ENCODE results near the gene MINDY2.
"Not testable (repeated sequence)": the region's sequence is repeated elsewhere in the genome, so short reads cannot be mapped to it uniquely, and the experiment has no call there.

MINDY2 gene

GRCh38 chr15:58864602-58865424 lies 93.7 kb downstream of the MINDY2 start:
- no peaks in the 10 kb centered on the region for H3K27me3 ChIP-seq (ENCODE audit: low read depth)
- no peaks in the 10 kb centered on the region for H3K9me3 ChIP-seq
- DNase-seq (ENCODE audit: low spot score in 2 of 2): no peak
- in situ Hi-C loops (cut with MboI; ENCODE audit: low sequenced_read_pairs): no loop called here
- no peak overlapping the region for H3K4me3 ChIP-seq
- no peaks in the 10 kb centered on the region for H3K36me3 ChIP-seq (replicated peaks)
- H3K4me1 ChIP-seq: no peaks in the 10 kb centered on the region

GRCh38 chr15:58865425-58865880 lies 94.4 kb downstream of the MINDY2 start:
- Histone ChIP-seq H3K4me3 (no peak overlapping the region), H3K27me3 (ENCODE audit: low read depth) (no peaks in the 10 kb centered on the region), H3K9me3 (no peaks in the 10 kb centered on the region), H3K36me3 (replicated peaks) (no peaks in the 10 kb centered on the region), H3K4me1 (no peaks in the 10 kb centered on the region)
- in situ Hi-C loops (cut with MboI; ENCODE audit: low sequenced_read_pairs): no loop called here
- no peak for DNase-seq (ENCODE audit: low spot score in 2 of 2)

DNA sequence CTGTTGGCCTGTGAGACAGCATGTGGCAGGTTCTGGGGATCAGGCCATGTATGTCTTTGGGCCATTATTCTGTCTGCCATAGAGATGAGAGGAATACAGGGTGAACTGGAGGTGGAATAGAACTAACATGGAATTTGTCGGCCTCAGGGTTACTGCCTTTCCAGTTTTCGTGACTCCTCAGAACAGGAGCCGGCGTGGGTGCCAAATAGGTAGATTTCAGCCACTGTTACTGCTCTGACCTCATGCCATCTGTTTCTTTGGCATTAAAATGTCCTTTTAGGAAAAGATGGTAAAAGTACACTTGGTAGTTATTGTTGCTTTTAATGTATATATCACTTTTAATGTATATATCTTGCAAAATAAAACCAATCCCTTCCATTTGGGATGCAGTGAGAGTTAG lies 96.8 kb downstream of the MINDY2 start:
- Histone ChIP-seq H3K9me3 (no peaks in the 10 kb centered on the region), H3K4me1 (no peaks in the 10 kb centered on the region), H3K4me3 (no peak overlapping the region), H3K36me3 (replicated peaks) (no peaks in the 10 kb centered on the region), H3K27me3 (ENCODE audit: low read depth) (no peaks in the 10 kb centered on the region)
- no peak for DNase-seq (ENCODE audit: low spot score in 2 of 2)
- in situ Hi-C loops (cut with MboI; ENCODE audit: low sequenced_read_pairs): no loop called here

GRCh38 chr15:58870451-58870850 lies 99.3 kb downstream of the MINDY2 start:
- no peak overlapping the region for H3K4me3 ChIP-seq
- H3K4me1 ChIP-seq: no peaks in the 10 kb centered on the region
- no peak for DNase-seq (ENCODE audit: low spot score in 2 of 2)
- in situ Hi-C loops (cut with MboI; ENCODE audit: low sequenced_read_pairs): no loop called here
- H3K36me3 ChIP-seq (replicated peaks): no peaks in the 10 kb centered on the region
- H3K27me3 ChIP-seq (ENCODE audit: low read depth): no peaks in the 10 kb centered on the region
- H3K9me3 ChIP-seq: no peaks in the 10 kb centered on the region

DNA sequence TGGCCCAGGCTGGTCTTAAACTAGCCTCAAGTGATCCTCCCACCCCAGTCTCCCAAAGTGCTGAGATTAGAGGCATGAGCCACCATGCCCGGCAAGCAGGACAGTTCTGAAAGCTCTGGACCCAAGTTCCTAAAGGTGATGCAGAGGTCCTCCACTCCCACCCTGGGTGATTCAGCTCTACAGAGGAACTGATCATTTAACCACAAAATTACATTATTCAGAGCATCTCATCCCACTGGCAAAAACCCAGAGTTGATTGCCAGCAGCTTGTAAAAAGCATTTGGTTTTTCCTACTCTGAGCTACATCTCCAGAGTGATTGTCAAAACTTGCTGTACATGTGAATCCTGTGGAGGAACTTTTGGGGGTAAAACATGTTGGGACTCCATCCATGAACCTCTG lies 102.2 kb downstream of the MINDY2 start:
- Histone ChIP-seq H3K4me3 (no peak overlapping the region), H3K27me3 (ENCODE audit: low read depth) (no peaks in the 10 kb centered on the region), H3K4me1 (no peaks in the 10 kb centered on the region), H3K36me3 (replicated peaks) (peaks cover 5% of the 10 kb centered on the region), H3K9me3 (no peaks in the 10 kb centered on the region)
- DNase-seq (ENCODE audit: low spot score in 2 of 2): no peak
- in situ Hi-C loops (cut with MboI; ENCODE audit: low sequenced_read_pairs): no loop called here

DNA sequence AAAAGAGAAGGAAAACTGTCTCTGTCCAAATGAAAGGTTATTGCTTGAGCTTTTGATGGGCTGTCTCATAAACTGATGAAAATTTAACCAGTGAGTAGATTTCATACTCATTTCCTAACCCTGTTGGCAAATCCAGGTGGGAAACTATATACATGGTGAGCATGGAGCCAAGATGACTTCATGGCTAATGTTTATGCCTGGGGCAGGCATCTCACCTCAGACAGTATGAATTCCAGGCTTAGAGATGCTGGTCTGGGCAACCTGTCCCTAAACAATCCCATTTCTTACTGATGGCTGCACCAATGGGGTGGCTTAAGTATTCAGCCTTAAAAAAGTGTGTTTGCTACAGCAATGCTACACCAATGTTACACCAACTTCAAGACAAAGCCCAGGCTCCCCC lies 104.2 kb downstream of the MINDY2 start:
- Histone ChIP-seq H3K36me3 (replicated peaks) (peaks cover 25% of the 10 kb centered on the region), H3K4me1 (no peaks in the 10 kb centered on the region), H3K9me3 (no peaks in the 10 kb centered on the region), H3K4me3 (no peak overlapping the region), H3K27me3 (ENCODE audit: low read depth) (no peaks in the 10 kb centered on the region)
- no peak for DNase-seq (ENCODE audit: low spot score in 2 of 2)
- in situ Hi-C loops (cut with MboI; ENCODE audit: low sequenced_read_pairs): no loop called here

DNA sequence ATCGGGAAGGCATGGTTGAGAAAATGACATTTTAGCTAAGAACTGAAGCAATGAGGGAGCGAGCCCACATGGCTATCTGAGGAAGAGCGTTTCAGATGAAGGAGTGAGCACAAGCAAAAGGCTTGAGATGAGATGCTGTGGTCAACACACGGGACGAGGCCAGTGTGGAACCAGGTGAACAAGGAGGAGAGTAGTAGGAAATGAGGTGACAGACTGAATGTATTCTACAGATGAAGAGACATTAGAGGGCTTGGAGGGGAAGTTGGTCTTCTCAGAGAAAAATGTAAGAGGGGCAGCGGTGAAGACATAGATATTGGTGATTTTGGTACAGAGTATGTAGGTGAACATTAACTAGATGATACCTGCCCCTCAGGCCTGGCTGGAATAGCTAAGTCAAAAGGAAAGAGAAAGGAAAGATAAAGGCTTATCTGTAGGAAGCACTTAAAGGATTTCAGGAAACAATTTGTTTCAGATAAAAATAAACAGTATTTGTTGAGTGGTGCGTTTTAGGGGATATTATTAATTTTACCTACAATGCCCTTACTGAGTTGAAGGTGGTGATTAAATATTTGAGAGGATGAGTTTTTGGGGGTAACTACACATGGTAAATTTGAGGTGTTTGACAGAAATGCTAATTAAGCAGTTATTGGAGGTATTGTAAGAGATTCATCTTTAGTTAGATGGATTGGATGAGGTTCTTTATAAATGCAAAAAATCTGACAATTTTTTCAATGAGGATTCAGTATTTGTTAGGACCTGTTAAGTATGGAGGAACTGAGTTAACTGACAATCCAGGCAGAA lies 105.4 kb downstream of the MINDY2 start:
- Histone ChIP-seq H3K4me1 (no peaks in the 10 kb centered on the region), H3K36me3 (replicated peaks) (peaks cover 35% of the 10 kb centered on the region)
- in situ Hi-C loops (cut with MboI; ENCODE audit: low sequenced_read_pairs): no loop called here

DNA sequence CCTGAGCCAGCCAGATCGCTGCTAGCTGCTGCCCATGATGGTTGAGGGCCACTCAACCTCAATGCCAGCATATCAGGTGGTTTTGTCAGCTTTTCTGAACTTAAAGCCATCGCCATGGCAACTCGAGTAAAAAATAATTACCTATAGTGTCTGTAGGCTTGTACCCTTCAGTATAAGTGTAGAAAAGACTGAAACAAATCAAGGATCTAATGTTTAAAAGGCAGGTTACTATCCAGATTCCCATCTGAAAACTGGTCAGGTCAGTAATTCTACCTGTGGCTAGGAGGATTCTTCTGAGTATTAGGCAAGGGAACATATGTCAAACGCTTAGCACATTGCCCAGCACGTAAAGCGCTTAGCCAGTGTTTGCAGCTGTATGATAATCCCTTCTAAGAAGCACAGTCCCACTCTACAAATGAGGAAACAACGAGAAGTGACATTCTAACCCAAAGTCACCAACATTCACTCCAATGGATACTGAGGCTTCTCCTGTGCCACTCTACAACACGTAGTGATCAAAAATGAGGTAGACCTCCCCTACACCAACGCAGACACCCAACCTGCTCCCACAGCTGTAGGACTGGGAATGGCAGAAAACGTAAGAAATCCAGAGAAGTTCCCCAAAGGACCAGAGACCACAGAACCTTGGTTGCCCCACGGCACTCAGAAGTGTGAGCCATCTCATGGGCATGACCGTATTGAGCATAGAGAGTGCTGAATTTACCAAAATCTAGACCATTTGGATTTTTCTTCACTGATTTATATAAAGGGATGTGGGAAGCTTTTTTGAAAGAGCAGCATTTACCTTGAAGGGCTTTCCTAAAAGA lies 107.1 kb downstream of the MINDY2 start:
- Histone ChIP-seq H3K4me3 (no peak overlapping the region), H3K9me3 (no peaks in the 10 kb centered on the region), H3K27me3 (ENCODE audit: low read depth) (no peaks in the 10 kb centered on the region), H3K4me1 (no peaks in the 10 kb centered on the region), H3K36me3 (replicated peaks) (peaks cover 49% of the 10 kb centered on the region)
- no peak for DNase-seq (ENCODE audit: low spot score in 2 of 2)
- in situ Hi-C loops (cut with MboI; ENCODE audit: low sequenced_read_pairs): no loop called here

More for the DNA sequence above, 105.4 kb downstream of the MINDY2 start:
- DNase-seq (ENCODE audit: low spot score in 2 of 2): no peak
- H3K9me3 ChIP-seq: no peaks in the 10 kb centered on the region
- H3K4me3 ChIP-seq: no peak overlapping the region
- H3K27me3 ChIP-seq (ENCODE audit: low read depth): no peaks in the 10 kb centered on the region

DNA sequence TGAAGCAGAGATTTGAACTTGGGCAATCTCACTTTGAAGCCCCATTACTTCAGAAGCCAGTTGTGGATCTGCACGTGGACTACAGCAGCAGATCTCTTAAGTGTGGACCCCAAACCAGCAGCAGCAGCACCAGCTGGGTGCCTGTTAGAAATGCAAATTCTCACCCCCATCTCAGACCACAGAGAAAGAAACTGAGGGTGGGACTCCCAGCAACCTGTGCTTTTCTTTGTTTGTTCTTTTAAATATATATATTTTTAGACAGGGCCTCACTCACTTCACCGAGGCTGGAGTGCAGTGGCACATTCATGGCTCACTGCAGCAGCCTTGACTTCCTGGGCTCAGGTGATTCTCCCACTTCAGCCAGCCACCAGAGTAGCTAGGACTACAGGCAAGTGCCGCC lies 109.2 kb downstream of the MINDY2 start:
- in situ Hi-C loops (cut with MboI; ENCODE audit: low sequenced_read_pairs): no loop called here
- H3K36me3 ChIP-seq (replicated peaks): peaks cover 70% of the 10 kb centered on the region
- H3K4me3 ChIP-seq: no peak overlapping the region
- H3K4me1 ChIP-seq: no peaks in the 10 kb centered on the region
- no peak for DNase-seq (ENCODE audit: low spot score in 2 of 2)
- no peaks in the 10 kb centered on the region for H3K9me3 ChIP-seq
- no peaks in the 10 kb centered on the region for H3K27me3 ChIP-seq (ENCODE audit: low read depth)

DNA sequence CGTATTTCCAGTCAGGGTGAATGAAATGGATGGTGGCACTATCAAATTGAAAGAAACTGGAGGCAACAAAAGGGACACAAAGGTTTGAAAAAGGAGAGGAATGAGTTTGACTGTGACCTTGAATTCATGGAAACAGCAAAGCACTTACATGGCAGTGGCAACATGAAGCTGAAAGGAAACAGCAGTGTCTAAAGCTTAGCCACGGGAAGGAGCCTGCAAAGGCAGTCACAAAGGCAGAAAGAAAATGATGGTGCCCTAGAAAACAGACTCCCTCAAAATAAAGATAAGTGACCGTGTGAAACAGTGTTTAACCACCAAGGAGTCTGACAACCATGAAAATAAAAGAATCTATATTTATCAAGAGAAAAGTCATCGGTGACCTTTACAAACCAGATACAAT lies 111.1 kb downstream of the MINDY2 start:
- H3K4me1 ChIP-seq: no peaks in the 10 kb centered on the region
- H3K9me3 ChIP-seq: no peaks in the 10 kb centered on the region
- DNase-seq (ENCODE audit: low spot score in 2 of 2): no peak
- in situ Hi-C loops (cut with MboI; ENCODE audit: low sequenced_read_pairs): no loop called here
- peaks cover 90% of the 10 kb centered on the region for H3K36me3 ChIP-seq (replicated peaks)
- no peaks in the 10 kb centered on the region for H3K27me3 ChIP-seq (ENCODE audit: low read depth)
- no peak overlapping the region for H3K4me3 ChIP-seq

GRCh38 chr15:58883926-58884325 lies 112.8 kb downstream of the MINDY2 start:
- in situ Hi-C loops (cut with MboI; ENCODE audit: low sequenced_read_pairs); H3K4me3 ChIP-seq: not testable (repeated sequence)

DNA sequence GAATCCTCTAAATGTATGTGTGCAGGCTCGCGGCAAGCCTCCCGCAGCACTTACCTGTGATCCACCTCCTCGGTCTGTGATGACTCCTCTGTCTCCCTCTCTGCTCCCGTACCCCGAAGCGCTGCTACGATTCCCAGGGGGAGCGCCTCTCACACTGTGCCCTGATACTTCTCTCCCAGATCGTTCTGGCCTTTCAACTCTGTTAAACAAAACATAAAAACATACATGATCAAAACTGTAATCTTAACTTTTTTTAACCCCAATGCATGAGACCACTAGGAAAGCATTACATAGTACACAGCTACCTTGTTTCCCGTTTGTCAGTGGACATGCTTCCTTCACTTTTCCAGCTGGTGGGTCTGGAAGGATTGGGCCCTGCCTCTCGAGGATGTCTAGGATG lies 115.8 kb downstream of the MINDY2 start:
- in situ Hi-C loops (cut with MboI; ENCODE audit: low sequenced_read_pairs): no loop called here

More at GRCh38 chr15:58883926-58884325, 112.8 kb downstream of the MINDY2 start:
- not testable (repeated sequence) for H3K4me1 ChIP-seq; H3K9me3 ChIP-seq; DNase-seq (ENCODE audit: low spot score in 2 of 2); H3K27me3 ChIP-seq (ENCODE audit: low read depth)
- peaks cover 95% of the 10 kb centered on the region for H3K36me3 ChIP-seq (replicated peaks)

GRCh38 chr15:58889363-58889762 lies 118.3 kb downstream of the MINDY2 start:
- no peak for DNase-seq (ENCODE audit: low spot score in 2 of 2)
- peaks cover 95% of the 10 kb centered on the region for H3K36me3 ChIP-seq (replicated peaks)
- no peaks in the 10 kb centered on the region for H3K27me3 ChIP-seq (ENCODE audit: low read depth)
- no peaks in the 10 kb centered on the region for H3K4me1 ChIP-seq
- in situ Hi-C loops (cut with MboI; ENCODE audit: low sequenced_read_pairs): no loop called here
- no peaks in the 10 kb centered on the region for H3K9me3 ChIP-seq
- H3K4me3 ChIP-seq: no peak overlapping the region

More for the DNA sequence above, 115.8 kb downstream of the MINDY2 start:
- DNase-seq (ENCODE audit: low spot score in 2 of 2): no peak
- H3K9me3 ChIP-seq: no peaks in the 10 kb centered on the region
- H3K36me3 ChIP-seq (replicated peaks): peaks cover 93% of the 10 kb centered on the region
- H3K27me3 ChIP-seq (ENCODE audit: low read depth): no peaks in the 10 kb centered on the region
- H3K4me1 ChIP-seq: no peaks in the 10 kb centered on the region
- H3K4me3 ChIP-seq: no peak overlapping the region
